IMR-90 (cell line): ENCODE measurements around the gene ANO4. TPM values are rescaled to one million over a fixed set of nuclear protein-coding genes. Genes with fewer than 3 reads are reported as not detected.

ENCODE experiments used
- ATAC-seq: fragments of 200-7000 bp; cut with Tn5 transposase; 2 replicates; pipeline ENCODE4 v1.9.1; 2020; ENCODE audit warnings: low read depth, mild to moderate bottlenecking, moderate library complexity
- BruUV-seq: library from RNA; stranded (reverse); fragments of 400-500 nt; replicated peaks from 2 replicates; lab custom pipeline; 2021; lab: Mats Ljungman, UMichigan
- CTCF ChIA-PET: fragments of 300-600 bp; formaldehyde crosslinking; extraction: SDS; loops from one replicate; lab custom pipeline; 2021; ENCODE audit warnings: antibody characterized with exemption; lab: Yijun Ruan, JAX
- POLR2A ChIA-PET: fragments of 300-600 bp; sonication (Branson Sonifier 250); formaldehyde crosslinking; loops from one replicate; lab custom pipeline; 2022; ENCODE audit warnings: antibody characterized with exemption; ENCODE audit not compliant: unreplicated experiment; lab: Charles Lee
- DNase-seq: peaks from one replicate; pipeline ENCODE4 v3.0.0; 2013
- H2AFZ ChIP-seq: replicated peaks from 2 replicates; pipeline ENCODE3; 2013; ENCODE audit warnings: low read length, mild to moderate bottlenecking; ENCODE audit not compliant: poor library complexity
- H2AK5ac ChIP-seq: 2 replicates; pipeline ENCODE4 v1.6.1; 2013; ENCODE audit warnings: low read depth, low read length, inconsistent platforms
- H2AK9ac ChIP-seq: replicated peaks from 2 replicates; pipeline ENCODE3; 2013; ENCODE audit warnings: mild to moderate bottlenecking, low read depth, low read length, moderate library complexity; ENCODE audit not compliant: poor library complexity
- H2BK120ac ChIP-seq: 2 replicates; pipeline ENCODE4 v1.6.1; 2013; ENCODE audit warnings: low read depth, low read length, inconsistent platforms
- H2BK15ac ChIP-seq: 3 replicates; pipeline ENCODE4 v1.6.1; 2013; ENCODE audit warnings: low read depth, low read length, inconsistent platforms
- H2BK20ac ChIP-seq: 2 replicates; pipeline ENCODE4 v1.6.1; 2013; ENCODE audit warnings: low read depth, mild to moderate bottlenecking, inconsistent platforms, low read length, moderate library complexity
- H2BK5ac ChIP-seq: 2 replicates; pipeline ENCODE4 v1.6.1; 2013; ENCODE audit warnings: mild to moderate bottlenecking, low read depth, low read length, inconsistent platforms; ENCODE audit not compliant: poor library complexity, severe bottlenecking
- H3K14ac ChIP-seq: replicated peaks from 2 replicates; pipeline ENCODE4 v1.6.1; 2013; ENCODE audit warnings: low read depth, low read length, inconsistent platforms
- H3K18ac ChIP-seq: 2 replicates; pipeline ENCODE4 v1.6.1; 2013; ENCODE audit warnings: low read depth, low read length, control low read depth
- H3K23ac ChIP-seq: 2 replicates; pipeline ENCODE4 v1.6.1; 2013; ENCODE audit warnings: low read depth, low read length, inconsistent platforms
- H3K27ac ChIP-seq: 2 replicates; pipeline ENCODE4 v1.5.1; 2013; ENCODE audit warnings: mild to moderate bottlenecking, control low read depth, low read length; ENCODE audit not compliant: insufficient read depth
- H3K27me3 ChIP-seq: 2 replicates; pipeline ENCODE4 v1.6.1; 2013; ENCODE audit warnings: low read length; ENCODE audit not compliant: control insufficient read depth, insufficient read depth
- H3K36me3 ChIP-seq: 2 replicates; pipeline ENCODE4 v1.6.1; 2013; ENCODE audit warnings: low read length, mixed read lengths; ENCODE audit not compliant: control insufficient read depth, insufficient read depth
- H3K4ac ChIP-seq: 2 replicates; pipeline ENCODE4 v1.6.1; 2013; ENCODE audit warnings: low read depth, low read length, inconsistent platforms
- H3K4me1 ChIP-seq: 2 replicates; pipeline ENCODE4 v1.6.1; 2013; ENCODE audit warnings: low read length, mixed read lengths; ENCODE audit not compliant: control insufficient read depth, insufficient read depth
- H3K4me2 ChIP-seq: 2 replicates; pipeline ENCODE4 v1.6.1; 2013; ENCODE audit warnings: low read depth, mild to moderate bottlenecking, control low read depth, low read length, moderate library complexity
- H3K4me3 ChIP-seq: 2 replicates; pipeline ENCODE4 v1.5.1; 2013; ENCODE audit warnings: low read depth, mild to moderate bottlenecking, control low read depth, low read length, moderate library complexity; ENCODE audit not compliant: insufficient read depth
- H3K56ac ChIP-seq: 2 replicates; pipeline ENCODE4 v1.6.1; 2013; ENCODE audit warnings: low read length, inconsistent platforms; ENCODE audit not compliant: insufficient read depth; ENCODE audit errors: extremely low read depth
- H3K79me1 ChIP-seq, 2 experiments: 2 replicates each; pipeline ENCODE4 v1.6.1; 2013; ENCODE audit warnings: low read length in 2 of 2, inconsistent platforms in 1 of 2, low read depth in 1 of 2
- H3K9ac ChIP-seq: 2 replicates; pipeline ENCODE4 v1.6.1; 2013; ENCODE audit warnings: low read depth, low read length, control low read depth
- H3K9me1 ChIP-seq: 2 replicates; pipeline ENCODE4 v1.6.1; 2013; ENCODE audit warnings: low read length, inconsistent platforms; ENCODE audit not compliant: insufficient read depth
- H3K9me3 ChIP-seq: 2 replicates; pipeline ENCODE4 v1.6.1; 2013; ENCODE audit warnings: low read length; ENCODE audit not compliant: control insufficient read depth, insufficient read depth
- H4K20me1 ChIP-seq: 2 replicates; pipeline ENCODE4 v1.6.1; 2013; ENCODE audit warnings: low read length, inconsistent platforms; ENCODE audit not compliant: insufficient read depth
- H4K5ac ChIP-seq: 2 replicates; pipeline ENCODE4 v1.6.1; 2013; ENCODE audit warnings: mild to moderate bottlenecking, low read depth, low read length, control low read depth
- H4K8ac ChIP-seq, 2 experiments: 2 replicates each; pipeline ENCODE4 v1.6.1; 2013; ENCODE audit warnings: low read depth in 2 of 2, low read length in 2 of 2, control low read depth in 1 of 2, inconsistent platforms in 1 of 2
- H4K91ac ChIP-seq: 2 replicates; pipeline ENCODE4 v1.6.1; 2013; ENCODE audit warnings: low read depth, low read length, inconsistent platforms; ENCODE audit not compliant: insufficient read depth
- RAD21 ChIP-seq: IDR thresholded peaks from 2 replicates; pipeline ENCODE4 v1.6.1; 2012; ENCODE audit warnings: low read length, improper control_type of control experiment
- WGBS, 2 experiments: methylation state at CpG; one replicate each; pipeline versions ENCODE4 v1.1.5 to v1.1.7; 2013; ENCODE audit warnings: missing lambda C conversion rate in 2 of 2; ENCODE audit not compliant: insufficient read length in 1 of 2; ENCODE audit errors: extremely low coverage in 2 of 2; 5-methylcytosine and 5-hydroxymethylcytosine counted together
- dilution Hi-C: fragments of 300-500 bp; cut with HindIII; formaldehyde crosslinking; loops from one replicate; pipeline ENCODE4 v1.14.3; 2018; ENCODE audit warnings: low sequenced_read_pairs; ENCODE audit not compliant: unreplicated experiment
- in situ Hi-C: fragments of 300-500 bp; cut with MboI; formaldehyde crosslinking; loops from 3 replicates; pipeline ENCODE4 v1.14.3; 2019; ENCODE audit warnings: low sequenced_read_pairs, inconsistent platforms, mixed read lengths
- intact Hi-C: fragments of 100-400 bp; cut with micrococcal nuclease; formaldehyde crosslinking; loops from 2 replicates; pipeline ENCODE4 v1.10.0; 2022
- polyA plus RNA-seq, 3 experiments: library from polyadenylated mRNA; depleted of rRNA; stranded (reverse); fragments of >200 nt; gene quantifications; 2 replicates each; pipeline ENCODE4 v1.2.3, GENCODE V29; 2012; ENCODE audit warnings: low replicate concordance in 1 of 3
- total RNA-seq: library from RNA; depleted of rRNA; stranded (reverse); fragments of >200 nt; gene quantifications from 2 replicates; pipeline ENCODE4 v1.2.3, GENCODE V29; 2012

The ANO4 gene
- total and polyA plus RNA-seq, 2 of the 4 experiments (the other 2 are of a cell fraction): 4.7 to 10.2 TPM

DNA sequence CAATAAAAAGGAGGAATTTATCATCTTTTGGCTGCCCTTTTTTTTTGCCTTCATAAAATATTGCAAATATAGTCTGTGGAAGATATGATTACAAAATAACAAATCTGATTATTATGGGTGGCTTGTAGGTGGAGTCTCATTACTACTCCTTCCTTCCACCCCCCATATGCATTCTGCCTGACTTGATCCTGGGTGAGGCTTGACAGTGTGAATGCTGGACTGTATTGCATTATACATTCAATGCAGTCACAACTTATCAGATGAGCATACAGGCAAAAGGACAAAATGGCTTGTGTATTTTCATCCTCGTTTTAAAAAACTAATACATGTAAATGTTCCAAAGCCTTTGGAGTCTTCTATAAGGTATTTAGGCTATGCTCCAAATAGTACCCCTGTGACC is 186.3 kb downstream of the ANO4 start:
- H3K14ac ChIP-seq: no peak overlapping the region
- in situ Hi-C loops: no loop called here
- no peaks in the 10 kb centered on the region for H3K27me3 ChIP-seq
- ATAC-seq: no peak
- H3K9me1 ChIP-seq: no peaks in the 10 kb centered on the region
- BruUV-seq: no TSS peak
- no peak overlapping the region for H2BK15ac ChIP-seq
- whole genome bisulfite sequencing, 2 experiments: no CpG with 5 or more reads among the region's 1 CpG
- H3K79me1 ChIP-seq: no peaks in the 10 kb centered on the region
- H2BK120ac ChIP-seq: no peak overlapping the region
- peaks cover 5% of the 10 kb centered on the region; the same call in 1 of the 2 replicates for H3K36me3 ChIP-seq
- no peak overlapping the region for H3K9ac ChIP-seq
- H4K8ac ChIP-seq: no peak overlapping the region
- H3K4me2 ChIP-seq: no peak overlapping the region
- H2BK20ac ChIP-seq: no peak overlapping the region
- H2AK5ac ChIP-seq: no peak overlapping the region
- H2AK9ac ChIP-seq: no peak overlapping the region
- H3K56ac ChIP-seq: no peak overlapping the region
- no peak overlapping the region for H3K4me3 ChIP-seq
- H3K4me1 ChIP-seq: no peaks in the 10 kb centered on the region
- no peak overlapping the region for H3K4ac ChIP-seq
- no peak overlapping the region for H3K27ac ChIP-seq
- no peaks in the 10 kb centered on the region for H3K9me3 ChIP-seq
- CTCF ChIA-PET: interaction anchor here (0.7 kb wide), 1 partner anchor 260 kb away, joined by 8 read pairs; no protein-coding TSS in a partner anchor
- H2BK5ac ChIP-seq: no peak overlapping the region
- H3K18ac ChIP-seq: no peak overlapping the region
- H4K5ac ChIP-seq: no peak overlapping the region
- POLR2A ChIA-PET: no interaction called here
- H4K20me1 ChIP-seq: no peaks in the 10 kb centered on the region
- intact Hi-C loops: no loop called here
- TF ChIP-seq RAD21: no peak
- no peak for DNase-seq
- H3K23ac ChIP-seq: no peak overlapping the region
- no peak overlapping the region for H4K91ac ChIP-seq
- dilution Hi-C loops: no loop called here
- H2AFZ ChIP-seq: no peak overlapping the region
